Ovary (tissue), 3 donors: Measurements from ENCODE around the gene SELENOT.

Experiments
- EP300 ChIP-seq: sonication (generic); formaldehyde crosslinking; IDR thresholded peaks from one replicate; pipeline ENCODE4 v1.6.1; 2017; ENCODE audit warnings: antibody characterized with exemption
- POLR2A ChIP-seq: fragments of 450-650 bp; IDR thresholded peaks from one replicate; pipeline ENCODE4 v1.6.1; 2017; ENCODE audit warnings: antibody characterized with exemption, mild to moderate bottlenecking, moderate library complexity
- TF ChIP-seq, protein P1 (sequence below), 3 donors: fragments of 450-650 bp in 2 of 3; fragments of 200-600 bp in 1 of 3; IDR thresholded peaks; one replicate each; pipeline versions ENCODE4 v1.5.1 to v1.8.0; 2016 to 2022; ENCODE audit warnings: antibody characterized with exemption in 3 of 3, mild to moderate bottlenecking in 1 of 3
- donor health status: DM: no; HTN: no; CAD: no.

GRCh38 chr3:150623945-150624344, 20.8 kb downstream of the SELENOT start:
- TF ChIP-seq EP300, result no peak
- TF ChIP-seq, protein P1, sequence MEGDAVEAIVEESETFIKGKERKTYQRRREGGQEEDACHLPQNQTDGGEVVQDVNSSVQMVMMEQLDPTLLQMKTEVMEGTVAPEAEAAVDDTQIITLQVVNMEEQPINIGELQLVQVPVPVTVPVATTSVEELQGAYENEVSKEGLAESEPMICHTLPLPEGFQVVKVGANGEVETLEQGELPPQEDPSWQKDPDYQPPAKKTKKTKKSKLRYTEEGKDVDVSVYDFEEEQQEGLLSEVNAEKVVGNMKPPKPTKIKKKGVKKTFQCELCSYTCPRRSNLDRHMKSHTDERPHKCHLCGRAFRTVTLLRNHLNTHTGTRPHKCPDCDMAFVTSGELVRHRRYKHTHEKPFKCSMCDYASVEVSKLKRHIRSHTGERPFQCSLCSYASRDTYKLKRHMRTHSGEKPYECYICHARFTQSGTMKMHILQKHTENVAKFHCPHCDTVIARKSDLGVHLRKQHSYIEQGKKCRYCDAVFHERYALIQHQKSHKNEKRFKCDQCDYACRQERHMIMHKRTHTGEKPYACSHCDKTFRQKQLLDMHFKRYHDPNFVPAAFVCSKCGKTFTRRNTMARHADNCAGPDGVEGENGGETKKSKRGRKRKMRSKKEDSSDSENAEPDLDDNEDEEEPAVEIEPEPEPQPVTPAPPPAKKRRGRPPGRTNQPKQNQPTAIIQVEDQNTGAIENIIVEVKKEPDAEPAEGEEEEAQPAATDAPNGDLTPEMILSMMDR (IDR thresholded peaks at IDR 0.05), result no peak
- TF ChIP-seq POLR2A, result no peak
